Measurements from ENCODE around the gene DMXL1. TPM values are rescaled to one million over a fixed set of nuclear protein-coding genes. Genes with fewer than 3 reads are reported as not detected.

The DMXL1 gene
- total and polyA plus RNA-seq, 2 experiments from 2014 or later = 19.5 to 37.4 TPM

- H3K9me3 ChIP-seq (ENCODE audit: low read depth) = no peaks in the 10 kb centered on the region
- TF ChIP-seq CTCF (IDR thresholded peaks at IDR 0.05; ENCODE audit: low read depth, low read length) = no peak
- no peak overlapping the region for H3K27ac ChIP-seq
Measured at GRCh38 chr5:119275601-119276173, 204.8 kb downstream of the DMXL1 start.

GRCh38 chr5:119276978-119277377 is 206.1 kb downstream of the DMXL1 start:
- H3K27ac ChIP-seq = no peak overlapping the region
- H3K36me3 ChIP-seq = no peaks in the 10 kb centered on the region
- H3K9me3 ChIP-seq (ENCODE audit: low read depth) = no peaks in the 10 kb centered on the region
- no peak for DNase-seq (ENCODE audit: low read depth in 1 of 2, low spot score in 1 of 2)
- H3K27me3 ChIP-seq = no peaks in the 10 kb centered on the region
- H3K4me3 ChIP-seq = no peak overlapping the region
- peaks cover 2% of the 10 kb centered on the region for H3K4me1 ChIP-seq (ENCODE audit: low read depth)
- TF ChIP-seq CTCF (IDR thresholded peaks at IDR 0.05; ENCODE audit: low read depth, low read length) = no peak

More at GRCh38 chr5:119275601-119276173, 204.8 kb downstream of the DMXL1 start:
- H3K4me1 ChIP-seq (ENCODE audit: low read depth) = no peaks in the 10 kb centered on the region
- no peak for DNase-seq (ENCODE audit: low read depth in 1 of 2, low spot score in 1 of 2)
- H3K36me3 ChIP-seq = no peaks in the 10 kb centered on the region
- H3K27me3 ChIP-seq = no peaks in the 10 kb centered on the region
- H3K4me3 ChIP-seq = no peak overlapping the region

GRCh38 chr5:119279093-119279492 is 208.2 kb downstream of the DMXL1 start:
- no peak for TF ChIP-seq CTCF (IDR thresholded peaks at IDR 0.05; ENCODE audit: low read depth, low read length)
- H3K27ac ChIP-seq = no peak overlapping the region
- no peak overlapping the region for H3K4me3 ChIP-seq
- H3K36me3 ChIP-seq = no peaks in the 10 kb centered on the region
- no peaks in the 10 kb centered on the region for H3K9me3 ChIP-seq (ENCODE audit: low read depth)
- no peaks in the 10 kb centered on the region for H3K27me3 ChIP-seq
- peaks cover 6% of the 10 kb centered on the region for H3K4me1 ChIP-seq (ENCODE audit: low read depth)
- DNase-seq (ENCODE audit: low read depth in 1 of 2, low spot score in 1 of 2) = no peak

GRCh38 chr5:119280380-119280779 is 209.5 kb downstream of the DMXL1 start:
- Histone ChIP-seq H3K4me3 (no peak overlapping the region), H3K36me3 (no peaks in the 10 kb centered on the region), H3K4me1 (ENCODE audit: low read depth) (peaks cover 17% of the 10 kb centered on the region), H3K27ac (no peak overlapping the region), H3K27me3 (no peaks in the 10 kb centered on the region), H3K9me3 (ENCODE audit: low read depth) (no peaks in the 10 kb centered on the region)
- no peak for TF ChIP-seq CTCF (IDR thresholded peaks at IDR 0.05; ENCODE audit: low read depth, low read length)
- DNase-seq (ENCODE audit: low read depth in 1 of 2, low spot score in 1 of 2) = no peak

GRCh38 chr5:119282628-119283027 is 211.7 kb downstream of the DMXL1 start:
- Histone ChIP-seq H3K4me3 (no peak overlapping the region), H3K27me3 (no peaks in the 10 kb centered on the region), H3K9me3 (ENCODE audit: low read depth) (no peaks in the 10 kb centered on the region), H3K36me3 (no peaks in the 10 kb centered on the region), H3K27ac (no peak overlapping the region), H3K4me1 (ENCODE audit: low read depth) (peaks cover 27% of the 10 kb centered on the region)
- no peak for DNase-seq (ENCODE audit: low read depth in 1 of 2, low spot score in 1 of 2)
- TF ChIP-seq CTCF (IDR thresholded peaks at IDR 0.05; ENCODE audit: low read depth, low read length) = no peak

All from cardiac muscle cell (in vitro differentiated cells and primary cell).